IMR-90 (cell line): ENCODE data around the gene ATL2. TPM values are rescaled to one million over a fixed set of nuclear protein-coding genes. Genes with fewer than 3 reads are reported as not detected.

Source experiments
- ATAC-seq: fragments of 200-7000 bp; cut with Tn5 transposase; 2 replicates; pipeline ENCODE4 v1.9.1; 2020; ENCODE audit warnings: low read depth, mild to moderate bottlenecking, moderate library complexity
- BruUV-seq: library from RNA; stranded (reverse); fragments of 400-500 nt; replicated peaks from 2 replicates; lab custom pipeline; 2021; lab: Mats Ljungman, UMichigan
- CTCF ChIA-PET: fragments of 300-600 bp; formaldehyde crosslinking; extraction: SDS; loops from one replicate; lab custom pipeline; 2021; ENCODE audit warnings: antibody characterized with exemption; lab: Yijun Ruan, JAX
- POLR2A ChIA-PET: fragments of 300-600 bp; sonication (Branson Sonifier 250); formaldehyde crosslinking; loops from one replicate; lab custom pipeline; 2022; ENCODE audit warnings: antibody characterized with exemption; ENCODE audit not compliant: unreplicated experiment; lab: Charles Lee
- DNase-seq: peaks from one replicate; pipeline ENCODE4 v3.0.0; 2013
- H2AFZ ChIP-seq: replicated peaks from 2 replicates; pipeline ENCODE3; 2013; ENCODE audit warnings: low read length, mild to moderate bottlenecking; ENCODE audit not compliant: poor library complexity
- H2AK5ac ChIP-seq: 2 replicates; pipeline ENCODE4 v1.6.1; 2013; ENCODE audit warnings: low read depth, low read length, inconsistent platforms
- H2AK9ac ChIP-seq: replicated peaks from 2 replicates; pipeline ENCODE3; 2013; ENCODE audit warnings: mild to moderate bottlenecking, low read depth, low read length, moderate library complexity; ENCODE audit not compliant: poor library complexity
- H2BK120ac ChIP-seq: 2 replicates; pipeline ENCODE4 v1.6.1; 2013; ENCODE audit warnings: low read depth, low read length, inconsistent platforms
- H2BK15ac ChIP-seq: 3 replicates; pipeline ENCODE4 v1.6.1; 2013; ENCODE audit warnings: low read depth, low read length, inconsistent platforms
- H2BK20ac ChIP-seq: 2 replicates; pipeline ENCODE4 v1.6.1; 2013; ENCODE audit warnings: low read depth, mild to moderate bottlenecking, inconsistent platforms, low read length, moderate library complexity
- H2BK5ac ChIP-seq: 2 replicates; pipeline ENCODE4 v1.6.1; 2013; ENCODE audit warnings: mild to moderate bottlenecking, low read depth, low read length, inconsistent platforms; ENCODE audit not compliant: poor library complexity, severe bottlenecking
- H3K14ac ChIP-seq: replicated peaks from 2 replicates; pipeline ENCODE4 v1.6.1; 2013; ENCODE audit warnings: low read depth, low read length, inconsistent platforms
- H3K18ac ChIP-seq: 2 replicates; pipeline ENCODE4 v1.6.1; 2013; ENCODE audit warnings: low read depth, low read length, control low read depth
- H3K23ac ChIP-seq: 2 replicates; pipeline ENCODE4 v1.6.1; 2013; ENCODE audit warnings: low read depth, low read length, inconsistent platforms
- H3K27ac ChIP-seq: 2 replicates; pipeline ENCODE4 v1.5.1; 2013; ENCODE audit warnings: mild to moderate bottlenecking, control low read depth, low read length; ENCODE audit not compliant: insufficient read depth
- H3K27me3 ChIP-seq: 2 replicates; pipeline ENCODE4 v1.6.1; 2013; ENCODE audit warnings: low read length; ENCODE audit not compliant: control insufficient read depth, insufficient read depth
- H3K36me3 ChIP-seq: 2 replicates; pipeline ENCODE4 v1.6.1; 2013; ENCODE audit warnings: low read length, mixed read lengths; ENCODE audit not compliant: control insufficient read depth, insufficient read depth
- H3K4ac ChIP-seq: 2 replicates; pipeline ENCODE4 v1.6.1; 2013; ENCODE audit warnings: low read depth, low read length, inconsistent platforms
- H3K4me1 ChIP-seq: 2 replicates; pipeline ENCODE4 v1.6.1; 2013; ENCODE audit warnings: low read length, mixed read lengths; ENCODE audit not compliant: control insufficient read depth, insufficient read depth
- H3K4me2 ChIP-seq: 2 replicates; pipeline ENCODE4 v1.6.1; 2013; ENCODE audit warnings: low read depth, mild to moderate bottlenecking, control low read depth, low read length, moderate library complexity
- H3K4me3 ChIP-seq: 2 replicates; pipeline ENCODE4 v1.5.1; 2013; ENCODE audit warnings: low read depth, mild to moderate bottlenecking, control low read depth, low read length, moderate library complexity; ENCODE audit not compliant: insufficient read depth
- H3K56ac ChIP-seq: 2 replicates; pipeline ENCODE4 v1.6.1; 2013; ENCODE audit warnings: low read length, inconsistent platforms; ENCODE audit not compliant: insufficient read depth; ENCODE audit errors: extremely low read depth
- H3K79me1 ChIP-seq, 2 experiments: 2 replicates each; pipeline ENCODE4 v1.6.1; 2013; ENCODE audit warnings: low read length in 2 of 2, inconsistent platforms in 1 of 2, low read depth in 1 of 2
- H3K9ac ChIP-seq: 2 replicates; pipeline ENCODE4 v1.6.1; 2013; ENCODE audit warnings: low read depth, low read length, control low read depth
- H3K9me1 ChIP-seq: 2 replicates; pipeline ENCODE4 v1.6.1; 2013; ENCODE audit warnings: low read length, inconsistent platforms; ENCODE audit not compliant: insufficient read depth
- H3K9me3 ChIP-seq: 2 replicates; pipeline ENCODE4 v1.6.1; 2013; ENCODE audit warnings: low read length; ENCODE audit not compliant: control insufficient read depth, insufficient read depth
- H4K20me1 ChIP-seq: 2 replicates; pipeline ENCODE4 v1.6.1; 2013; ENCODE audit warnings: low read length, inconsistent platforms; ENCODE audit not compliant: insufficient read depth
- H4K5ac ChIP-seq: 2 replicates; pipeline ENCODE4 v1.6.1; 2013; ENCODE audit warnings: mild to moderate bottlenecking, low read depth, low read length, control low read depth
- H4K8ac ChIP-seq, 2 experiments: 2 replicates each; pipeline ENCODE4 v1.6.1; 2013; ENCODE audit warnings: low read depth in 2 of 2, low read length in 2 of 2, control low read depth in 1 of 2, inconsistent platforms in 1 of 2
- H4K91ac ChIP-seq: 2 replicates; pipeline ENCODE4 v1.6.1; 2013; ENCODE audit warnings: low read depth, low read length, inconsistent platforms; ENCODE audit not compliant: insufficient read depth
- BHLHE40 ChIP-seq: fragments of 150-350 bp; IDR thresholded peaks from 2 replicates; pipeline ENCODE4 v1.6.1; 2016; ENCODE audit warnings: mild to moderate bottlenecking, low read depth, low read length
- CEBPB ChIP-seq: IDR thresholded peaks from 2 replicates; pipeline ENCODE4 v1.6.1; 2012; ENCODE audit warnings: low read depth, low read length, improper control_type of control experiment
- CHD1 ChIP-seq: IDR thresholded peaks from 2 replicates; pipeline ENCODE4 v1.6.1; 2012; ENCODE audit warnings: low read depth, low read length, improper control_type of control experiment
- CTCF ChIP-seq: conservative IDR thresholded peaks from 2 replicates; pipeline ENCODE4 v1.5.1; 2012; ENCODE audit warnings: mild to moderate bottlenecking, low read depth, low read length, improper control_type of control experiment
- ELK1 ChIP-seq: fragments of 150-350 bp; IDR thresholded peaks from 2 replicates; pipeline ENCODE4 v1.6.1; 2016; ENCODE audit warnings: low read depth, mild to moderate bottlenecking, low read length, moderate library complexity, borderline replicate concordance
- FOS ChIP-seq: fragments of 150-350 bp; IDR thresholded peaks from 2 replicates; pipeline ENCODE4 v1.6.1; 2016; ENCODE audit warnings: low read depth, low read length
- MAFK ChIP-seq: IDR thresholded peaks from 2 replicates; pipeline ENCODE4 v1.6.1; 2012; ENCODE audit warnings: low read depth, low read length, improper control_type of control experiment
- MAZ ChIP-seq: IDR thresholded peaks from 2 replicates; pipeline ENCODE4 v1.6.1; 2012; ENCODE audit warnings: low read depth, mild to moderate bottlenecking, low read length, improper control_type of control experiment, moderate library complexity, borderline replicate concordance
- MXI1 ChIP-seq: IDR thresholded peaks from 2 replicates; pipeline ENCODE4 v1.6.1; 2012; ENCODE audit warnings: low read depth, mild to moderate bottlenecking, low read length, moderate library complexity, borderline replicate concordance
- NFE2L2 ChIP-seq: fragments of 150-350 bp; IDR thresholded peaks from 2 replicates; pipeline ENCODE4 v1.6.1; 2016; ENCODE audit warnings: low read depth, mild to moderate bottlenecking, low read length
- POLR2A ChIP-seq: IDR thresholded peaks from 2 replicates; pipeline ENCODE4 v1.6.1; 2012; ENCODE audit warnings: mild to moderate bottlenecking, low read depth, low read length
- RAD21 ChIP-seq: IDR thresholded peaks from 2 replicates; pipeline ENCODE4 v1.6.1; 2012; ENCODE audit warnings: low read length, improper control_type of control experiment
- RCOR1 ChIP-seq: IDR thresholded peaks from 2 replicates; pipeline ENCODE4 v1.6.1; 2012; ENCODE audit warnings: mild to moderate bottlenecking, low read length, improper control_type of control experiment; ENCODE audit not compliant: insufficient replicate concordance
- RFX5 ChIP-seq: IDR thresholded peaks from 2 replicates; pipeline ENCODE4 v1.8.0; 2012; ENCODE audit warnings: low read depth, mild to moderate bottlenecking, low read length, moderate library complexity
- SMC3 ChIP-seq: fragments of 150-350 bp; IDR thresholded peaks from 2 replicates; pipeline ENCODE4 v1.6.1; 2016; ENCODE audit warnings: low read depth, mild to moderate bottlenecking, antibody characterized with exemption, low read length, moderate library complexity
- USF2 ChIP-seq: fragments of 150-350 bp; IDR thresholded peaks from 2 replicates; pipeline ENCODE4 v1.6.1; 2017; ENCODE audit warnings: mild to moderate bottlenecking, antibody characterized with exemption, low read length, low read depth
- WGBS, 2 experiments: methylation state at CpG; one replicate each; pipeline versions ENCODE4 v1.1.5 to v1.1.7; 2013; ENCODE audit warnings: missing lambda C conversion rate in 2 of 2; ENCODE audit not compliant: insufficient read length in 1 of 2; ENCODE audit errors: extremely low coverage in 2 of 2; 5-methylcytosine and 5-hydroxymethylcytosine counted together
- dilution Hi-C: fragments of 300-500 bp; cut with HindIII; formaldehyde crosslinking; loops from one replicate; pipeline ENCODE4 v1.14.3; 2018; ENCODE audit warnings: low sequenced_read_pairs; ENCODE audit not compliant: unreplicated experiment
- in situ Hi-C: fragments of 300-500 bp; cut with MboI; formaldehyde crosslinking; loops from 3 replicates; pipeline ENCODE4 v1.14.3; 2019; ENCODE audit warnings: low sequenced_read_pairs, inconsistent platforms, mixed read lengths
- intact Hi-C: fragments of 100-400 bp; cut with micrococcal nuclease; formaldehyde crosslinking; loops from 2 replicates; pipeline ENCODE4 v1.10.0; 2022
- polyA plus RNA-seq, 3 experiments: library from polyadenylated mRNA; depleted of rRNA; stranded (reverse); fragments of >200 nt; gene quantifications; 2 replicates each; pipeline ENCODE4 v1.2.3, GENCODE V29; 2012; ENCODE audit warnings: low replicate concordance in 1 of 3
- total RNA-seq: library from RNA; depleted of rRNA; stranded (reverse); fragments of >200 nt; gene quantifications from 2 replicates; pipeline ENCODE4 v1.2.3, GENCODE V29; 2012

Gene ATL2
- total and polyA plus RNA-seq, 2 of the 4 experiments (the other 2 are of a cell fraction): 16.0 to 62.6 TPM

- no peak overlapping the region for H2AK9ac ChIP-seq
- H3K9me1 ChIP-seq: no peaks in the 10 kb centered on the region
- no peaks in the 10 kb centered on the region for H3K79me1 ChIP-seq
- peaks cover 47% of the 10 kb centered on the region for H3K27me3 ChIP-seq
- CTCF ChIA-PET: no interaction called here
- dilution Hi-C loops: no loop called here
- H2BK120ac ChIP-seq: peak overlapping the region; percentile 57; the same call in 1 of the 2 replicates
- no peak overlapping the region for H3K27ac ChIP-seq
- no peak overlapping the region for H4K91ac ChIP-seq
- no peak overlapping the region for H2AK5ac ChIP-seq
- in situ Hi-C loops: loop anchor here (5.0 to 10.0 kb wide), 2 partner anchors 276 to 873 kb away; no protein-coding TSS in a partner anchor
- POLR2A ChIA-PET: no interaction called here
- no peak overlapping the region for H3K23ac ChIP-seq
- no peak overlapping the region for H3K4me3 ChIP-seq
- H3K9ac ChIP-seq: no peak overlapping the region
- WGBS, 2 experiments: no CpG with 5 or more reads among the region's 2 CpGs
- 0 out of 2 replicates have a peak overlapping the region, but pooled peaks have one; percentile 36 for H2BK20ac ChIP-seq
- TF ChIP-seq MXI1 (no peak), CHD1 (no peak), BHLHE40 (no peak), FOS (no peak), RAD21 (no peak), CTCF (no peak), ELK1 (no peak), MAFK (no peak), CEBPB (no peak), SMC3 (no peak), RCOR1 (no peak), POLR2A (no peak), MAZ (no peak), NFE2L2 (no peak), RFX5 (no peak), USF2 (no peak)
- intact Hi-C loops: loop anchor here (10.0 kb wide), 1 partner anchor 123 kb away; no protein-coding TSS in a partner anchor
- H4K20me1 ChIP-seq: no peaks in the 10 kb centered on the region
- no peak overlapping the region for H4K8ac ChIP-seq
- H3K36me3 ChIP-seq: no peaks in the 10 kb centered on the region
- DNase-seq: no peak
- H4K5ac ChIP-seq: 0 out of 2 replicates have a peak overlapping the region, but pooled peaks have one; percentile 30
- peak overlapping the region; percentile 85 for H3K18ac ChIP-seq
- H3K56ac ChIP-seq: no peak overlapping the region
- H3K4me2 ChIP-seq: no peak overlapping the region
- no peak for ATAC-seq
- H2AFZ ChIP-seq: no peak overlapping the region
- no peak overlapping the region for H2BK15ac ChIP-seq
- H3K4me1 ChIP-seq: peaks cover 5% of the 10 kb centered on the region
- no peaks in the 10 kb centered on the region for H3K9me3 ChIP-seq
- no TSS peak for BruUV-seq
- no peak overlapping the region for H3K14ac ChIP-seq
- no peak overlapping the region for H2BK5ac ChIP-seq
- H3K4ac ChIP-seq: no peak overlapping the region
Measured at GRCh38 chr2:38268001-38268400, 109.1 kb downstream of the ATL2 start.
